Glutamatergic neuron (in vitro differentiated cells): ENCODE measurements around the gene SYT15. TPM values are rescaled to one million over a fixed set of nuclear protein-coding genes. Genes with fewer than 3 reads are reported as not detected.

Source experiments
- DNase-seq: peaks from one replicate; pipeline ENCODE4 v3.0.0; 2022
- H3K27ac Mint-ChIP-seq: one replicate; pipeline ENCODE4 v1.8.0; 2020; ENCODE audit warnings: mild to moderate bottlenecking, mixed read lengths, inconsistent platforms; ENCODE audit not compliant: unreplicated experiment
- H3K27me3 Mint-ChIP-seq: one replicate; pipeline ENCODE4 v1.8.0; 2020; ENCODE audit warnings: mild to moderate bottlenecking, moderate library complexity, mixed read lengths, inconsistent platforms; ENCODE audit not compliant: unreplicated experiment
- H3K36me3 Mint-ChIP-seq: one replicate; pipeline ENCODE4 v1.8.0; 2020; ENCODE audit warnings: mild to moderate bottlenecking, mixed read lengths, inconsistent platforms; ENCODE audit not compliant: unreplicated experiment
- H3K4me1 Mint-ChIP-seq: one replicate; pipeline ENCODE4 v1.8.0; 2020; ENCODE audit warnings: mild to moderate bottlenecking, low read depth, mixed read lengths, inconsistent platforms; ENCODE audit not compliant: unreplicated experiment
- H3K4me3 Mint-ChIP-seq: one replicate; pipeline ENCODE4 v1.8.0; 2020; ENCODE audit warnings: mild to moderate bottlenecking, mixed read lengths, inconsistent platforms; ENCODE audit not compliant: unreplicated experiment
- H3K9me3 Mint-ChIP-seq: one replicate; pipeline ENCODE4 v1.8.0; 2020; ENCODE audit warnings: mild to moderate bottlenecking, moderate library complexity, mixed read lengths, inconsistent platforms; ENCODE audit not compliant: unreplicated experiment
- total RNA-seq: library from RNA; stranded (reverse); fragmentation: NEBNext Ultra II Directional; extraction: Animal tissue kit (Norgen Biotek cat#: 25700); gene quantifications from one replicate; pipeline ENCODE4 v1.2.1, GENCODE V29; 2021; ENCODE audit not compliant: unreplicated experiment
- TF ChIP-seq, protein P1 (sequence below): fragments of 200-600 bp; sonication (generic); IDR thresholded peaks from one replicate; pipeline ENCODE4 v1.5.0; 2021; ENCODE audit not compliant: partially characterized antibody, unreplicated experiment

SYT15 gene
- total RNA-seq, 1 donor from 2014 or later = 2.5 TPM

DNA sequence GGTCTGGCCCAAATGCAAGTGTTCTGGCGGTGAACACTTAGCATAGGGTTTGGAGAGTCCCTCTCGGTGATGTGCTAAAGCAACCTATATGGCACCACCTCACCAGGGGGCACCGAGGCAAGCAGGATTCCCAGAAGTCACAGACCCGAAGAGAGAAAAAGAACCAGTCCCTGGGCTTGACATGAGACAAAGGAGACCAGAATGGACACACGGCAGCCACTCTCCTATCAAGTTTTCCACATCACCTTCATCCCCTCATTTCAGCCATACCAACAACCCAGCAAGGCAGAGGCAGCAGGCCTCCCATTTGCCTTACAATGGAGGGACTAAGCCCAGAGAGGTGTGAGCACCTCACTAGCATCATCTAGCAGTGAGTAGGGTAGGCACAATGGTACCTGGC, 42.1 kb upstream of the SYT15 start:
- DNase-seq = peak; percentile 4
- TF ChIP-seq, protein P1, sequence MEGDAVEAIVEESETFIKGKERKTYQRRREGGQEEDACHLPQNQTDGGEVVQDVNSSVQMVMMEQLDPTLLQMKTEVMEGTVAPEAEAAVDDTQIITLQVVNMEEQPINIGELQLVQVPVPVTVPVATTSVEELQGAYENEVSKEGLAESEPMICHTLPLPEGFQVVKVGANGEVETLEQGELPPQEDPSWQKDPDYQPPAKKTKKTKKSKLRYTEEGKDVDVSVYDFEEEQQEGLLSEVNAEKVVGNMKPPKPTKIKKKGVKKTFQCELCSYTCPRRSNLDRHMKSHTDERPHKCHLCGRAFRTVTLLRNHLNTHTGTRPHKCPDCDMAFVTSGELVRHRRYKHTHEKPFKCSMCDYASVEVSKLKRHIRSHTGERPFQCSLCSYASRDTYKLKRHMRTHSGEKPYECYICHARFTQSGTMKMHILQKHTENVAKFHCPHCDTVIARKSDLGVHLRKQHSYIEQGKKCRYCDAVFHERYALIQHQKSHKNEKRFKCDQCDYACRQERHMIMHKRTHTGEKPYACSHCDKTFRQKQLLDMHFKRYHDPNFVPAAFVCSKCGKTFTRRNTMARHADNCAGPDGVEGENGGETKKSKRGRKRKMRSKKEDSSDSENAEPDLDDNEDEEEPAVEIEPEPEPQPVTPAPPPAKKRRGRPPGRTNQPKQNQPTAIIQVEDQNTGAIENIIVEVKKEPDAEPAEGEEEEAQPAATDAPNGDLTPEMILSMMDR = no peak
- no peak overlapping the region for H3K27ac Mint-ChIP-seq
- H3K36me3 Mint-ChIP-seq = no peaks in the 10 kb centered on the region
- H3K27me3 Mint-ChIP-seq = peaks cover 9% of the 10 kb centered on the region
- H3K4me1 Mint-ChIP-seq = no peaks in the 10 kb centered on the region
- H3K4me3 Mint-ChIP-seq = no peak overlapping the region
- peaks cover 3% of the 10 kb centered on the region for H3K9me3 Mint-ChIP-seq

GRCh38 chr10:46537309-46537708, 41.6 kb upstream of the SYT15 start:
- Mint-ChIP-seq H3K4me3 (no peak overlapping the region), H3K36me3 (peaks cover 2% of the 10 kb centered on the region), H3K27me3 (peaks cover 9% of the 10 kb centered on the region), H3K27ac (no peak overlapping the region), H3K4me1 (no peaks in the 10 kb centered on the region), H3K9me3 (peaks cover 5% of the 10 kb centered on the region)
- TF ChIP-seq, protein P1 = no peak
- no peak for DNase-seq

GRCh38 chr10:46538155-46538554, 40.8 kb upstream of the SYT15 start:
- no peak overlapping the region for H3K27ac Mint-ChIP-seq
- no peak for DNase-seq
- H3K4me3 Mint-ChIP-seq = no peak overlapping the region
- peaks cover 8% of the 10 kb centered on the region for H3K9me3 Mint-ChIP-seq
- no peaks in the 10 kb centered on the region for H3K4me1 Mint-ChIP-seq
- H3K36me3 Mint-ChIP-seq = peaks cover 4% of the 10 kb centered on the region
- peaks cover 9% of the 10 kb centered on the region for H3K27me3 Mint-ChIP-seq
- TF ChIP-seq, protein P1 = no peak

- no peak for DNase-seq
- peaks cover 4% of the 10 kb centered on the region for H3K36me3 Mint-ChIP-seq
- peaks cover 9% of the 10 kb centered on the region for H3K27me3 Mint-ChIP-seq
- TF ChIP-seq, protein P1 = no peak
- H3K27ac Mint-ChIP-seq = no peak overlapping the region
- H3K9me3 Mint-ChIP-seq = peaks cover 9% of the 10 kb centered on the region
- H3K4me3 Mint-ChIP-seq = no peak overlapping the region
- no peaks in the 10 kb centered on the region for H3K4me1 Mint-ChIP-seq
These were observed 40.1 kb upstream of the SYT15 start for GRCh38 chr10:46538717-46539426.

GRCh38 chr10:46539596-46540411, 39.1 kb upstream of the SYT15 start:
- H3K4me1 Mint-ChIP-seq = no peaks in the 10 kb centered on the region
- H3K27me3 Mint-ChIP-seq = peaks cover 17% of the 10 kb centered on the region
- H3K27ac Mint-ChIP-seq = no peak overlapping the region

More at GRCh38 chr10:46539596-46540411, 39.1 kb upstream of the SYT15 start:
- TF ChIP-seq, protein P1 = no peak
- H3K36me3 Mint-ChIP-seq = peaks cover 4% of the 10 kb centered on the region
- peaks cover 10% of the 10 kb centered on the region for H3K9me3 Mint-ChIP-seq
- DNase-seq = peak; percentile 4
- peak overlapping the region; percentile 72 for H3K4me3 Mint-ChIP-seq
